ENCODE measurements around the gene PLXNA4. TPM values are rescaled to one million over a fixed set of nuclear protein-coding genes. Genes with fewer than 3 reads are reported as not detected.

PLXNA4 gene, protein sequence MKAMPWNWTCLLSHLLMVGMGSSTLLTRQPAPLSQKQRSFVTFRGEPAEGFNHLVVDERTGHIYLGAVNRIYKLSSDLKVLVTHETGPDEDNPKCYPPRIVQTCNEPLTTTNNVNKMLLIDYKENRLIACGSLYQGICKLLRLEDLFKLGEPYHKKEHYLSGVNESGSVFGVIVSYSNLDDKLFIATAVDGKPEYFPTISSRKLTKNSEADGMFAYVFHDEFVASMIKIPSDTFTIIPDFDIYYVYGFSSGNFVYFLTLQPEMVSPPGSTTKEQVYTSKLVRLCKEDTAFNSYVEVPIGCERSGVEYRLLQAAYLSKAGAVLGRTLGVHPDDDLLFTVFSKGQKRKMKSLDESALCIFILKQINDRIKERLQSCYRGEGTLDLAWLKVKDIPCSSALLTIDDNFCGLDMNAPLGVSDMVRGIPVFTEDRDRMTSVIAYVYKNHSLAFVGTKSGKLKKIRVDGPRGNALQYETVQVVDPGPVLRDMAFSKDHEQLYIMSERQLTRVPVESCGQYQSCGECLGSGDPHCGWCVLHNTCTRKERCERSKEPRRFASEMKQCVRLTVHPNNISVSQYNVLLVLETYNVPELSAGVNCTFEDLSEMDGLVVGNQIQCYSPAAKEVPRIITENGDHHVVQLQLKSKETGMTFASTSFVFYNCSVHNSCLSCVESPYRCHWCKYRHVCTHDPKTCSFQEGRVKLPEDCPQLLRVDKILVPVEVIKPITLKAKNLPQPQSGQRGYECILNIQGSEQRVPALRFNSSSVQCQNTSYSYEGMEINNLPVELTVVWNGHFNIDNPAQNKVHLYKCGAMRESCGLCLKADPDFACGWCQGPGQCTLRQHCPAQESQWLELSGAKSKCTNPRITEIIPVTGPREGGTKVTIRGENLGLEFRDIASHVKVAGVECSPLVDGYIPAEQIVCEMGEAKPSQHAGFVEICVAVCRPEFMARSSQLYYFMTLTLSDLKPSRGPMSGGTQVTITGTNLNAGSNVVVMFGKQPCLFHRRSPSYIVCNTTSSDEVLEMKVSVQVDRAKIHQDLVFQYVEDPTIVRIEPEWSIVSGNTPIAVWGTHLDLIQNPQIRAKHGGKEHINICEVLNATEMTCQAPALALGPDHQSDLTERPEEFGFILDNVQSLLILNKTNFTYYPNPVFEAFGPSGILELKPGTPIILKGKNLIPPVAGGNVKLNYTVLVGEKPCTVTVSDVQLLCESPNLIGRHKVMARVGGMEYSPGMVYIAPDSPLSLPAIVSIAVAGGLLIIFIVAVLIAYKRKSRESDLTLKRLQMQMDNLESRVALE (N-terminal part only)
- 0.24 TPM for polyA plus RNA-seq (2013, experiment 1 of 2)
- polyA plus RNA-seq (2013, experiment 2 of 2), result 0.25 TPM

DNA sequence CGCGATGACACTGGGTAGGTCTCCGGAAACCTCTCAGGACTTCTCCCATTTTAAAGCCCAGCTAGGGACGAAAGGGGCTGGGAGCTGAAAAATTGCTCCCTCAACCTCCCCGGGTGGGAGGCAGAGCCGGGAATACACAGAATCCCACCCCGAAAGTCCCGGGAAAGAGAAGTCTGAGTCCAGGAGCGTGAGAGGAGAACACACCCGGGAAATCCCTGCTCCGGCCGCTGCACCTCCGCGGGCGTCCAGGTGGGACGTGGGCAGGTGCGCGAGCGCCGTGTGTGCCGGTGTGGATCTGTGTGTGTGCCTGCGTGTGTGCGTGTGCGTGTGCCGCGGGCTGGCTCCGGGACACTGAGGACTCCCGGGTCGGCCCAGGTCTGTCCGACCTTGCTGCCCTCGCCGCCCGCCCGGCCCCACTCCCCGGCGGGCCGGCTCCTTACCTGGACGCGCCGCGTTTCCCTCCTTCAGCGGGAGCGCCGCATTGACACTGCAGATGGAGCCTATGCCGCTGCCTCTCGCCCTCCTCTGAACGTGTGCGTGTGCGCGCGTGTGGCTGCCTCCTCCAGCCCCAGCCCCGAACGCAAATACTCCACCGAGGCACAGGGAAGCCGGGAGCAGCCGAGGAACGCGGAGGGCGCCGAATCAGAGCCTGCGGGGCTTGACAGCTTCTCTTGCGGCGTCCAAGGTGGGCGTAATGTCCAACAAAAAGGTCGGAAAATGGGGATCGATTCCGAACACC lies at the start of gene PLXNA4:
Gene PLXNA4 (minus strand): TSS at position 489 of the 739 bp plus-strand sequence. CDS start 67,777 bp downstream, outside the sequence.
- H3K79me1 ChIP-seq (ENCODE audit: low read length), result no peaks in the 10 kb centered on the region

DNA sequence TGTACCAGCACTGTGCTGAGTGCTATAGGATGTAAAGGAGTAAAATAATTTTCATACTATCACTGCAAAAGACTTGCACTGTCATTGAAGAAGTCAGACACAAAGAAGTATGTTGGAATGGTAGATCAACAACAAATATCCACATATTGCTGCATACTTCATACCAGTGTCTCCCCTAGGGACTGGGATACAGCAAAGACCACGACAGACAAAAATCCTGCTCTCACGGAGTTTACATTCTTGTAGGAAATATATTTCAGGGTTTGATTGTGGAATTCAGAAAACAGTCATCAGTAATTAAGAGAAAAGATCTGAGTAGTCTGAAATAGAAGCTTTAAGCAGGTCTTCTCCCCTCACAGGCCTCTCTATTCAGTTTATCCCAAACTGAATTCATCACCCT lies 49.4 kb upstream of the PLXNA4 start:
- H3K4me2 ChIP-seq (ENCODE audit: low read length), result no peak overlapping the region
- no peak overlapping the region for H3K23ac ChIP-seq (ENCODE audit: low read length)
- H2BK15ac ChIP-seq (replicated peaks; ENCODE audit: low read depth), result no peak overlapping the region
- H3K9ac ChIP-seq (ENCODE audit: low read length), result no peak overlapping the region
- DNase-seq, result no peak
- H3K27me3 ChIP-seq (ENCODE audit: insufficient read depth, low read length, poor library complexity), result no peaks in the 10 kb centered on the region
- H3K27ac ChIP-seq (ENCODE audit: low read depth, low read length), result no peak overlapping the region
- no peak overlapping the region for H4K5ac ChIP-seq (ENCODE audit: low read length)
- H2BK5ac ChIP-seq (ENCODE audit: low read length), result no peak overlapping the region
- no peak overlapping the region for H2AK5ac ChIP-seq (ENCODE audit: low read length)
- no peak overlapping the region for H3K4me3 ChIP-seq (ENCODE audit: low read length)
- no peak overlapping the region for H2BK120ac ChIP-seq (ENCODE audit: low read depth, low read length)
- no peak overlapping the region for H4K8ac ChIP-seq (ENCODE audit: low read depth, low read length)
- no CpG with 5 or more reads among the region's 2 CpGs for WGBS (ENCODE audit: extremely low coverage, insufficient coverage, low lambda C conversion rate)
- no peak overlapping the region for H3K56ac ChIP-seq (ENCODE audit: low read length)
- no peaks in the 10 kb centered on the region for H3K36me3 ChIP-seq (ENCODE audit: control insufficient read depth, insufficient read depth, low read length)
- no peak overlapping the region for H3K18ac ChIP-seq (ENCODE audit: low read length)
- no peak overlapping the region for H3K4ac ChIP-seq (ENCODE audit: low read depth, low read length)
- no peaks in the 10 kb centered on the region for H3K4me1 ChIP-seq (ENCODE audit: control insufficient read depth, low read depth, low read length)
- H3K79me2 ChIP-seq (ENCODE audit: control insufficient read depth, insufficient read depth, low read length), result no peaks in the 10 kb centered on the region
- H3K79me1 ChIP-seq (ENCODE audit: low read length), result no peaks in the 10 kb centered on the region

More for the DNA sequence above, at the start of gene PLXNA4:
- peak within 1 kb of the TSS; percentile 45 for H3K9ac ChIP-seq (ENCODE audit: low read length)
- H3K18ac ChIP-seq (ENCODE audit: low read length), result peak within 1 kb of the TSS; percentile 10
- H3K56ac ChIP-seq (ENCODE audit: low read length), result peak within 1 kb of the TSS; percentile 45
- no peak within 1 kb of the TSS for H4K8ac ChIP-seq (ENCODE audit: low read depth, low read length)
- H3K27ac ChIP-seq (ENCODE audit: low read depth, low read length), result no peak within 1 kb of the TSS
- peak within 1 kb of the TSS; percentile 99 for H3K23ac ChIP-seq (ENCODE audit: low read length)
- no peak within 1 kb of the TSS for H2AK5ac ChIP-seq (ENCODE audit: low read length)
- H2BK15ac ChIP-seq (replicated peaks; ENCODE audit: low read depth), result no peak within 1 kb of the TSS
- peak within 1 kb of the TSS; percentile 6 for H3K4me3 ChIP-seq (ENCODE audit: low read length)
- H3K27me3 ChIP-seq (ENCODE audit: insufficient read depth, low read length, poor library complexity), result peaks cover 61% of the 10 kb centered on the region
- no peaks in the 10 kb centered on the region for H3K4me1 ChIP-seq (ENCODE audit: control insufficient read depth, low read depth, low read length)
- no peaks in the 10 kb centered on the region for H3K36me3 ChIP-seq (ENCODE audit: control insufficient read depth, insufficient read depth, low read length)
- H2BK120ac ChIP-seq (ENCODE audit: low read depth, low read length), result no peak within 1 kb of the TSS
- H3K79me2 ChIP-seq (ENCODE audit: control insufficient read depth, insufficient read depth, low read length), result no peaks in the 10 kb centered on the region
- H3K4me2 ChIP-seq (ENCODE audit: low read length), result peak within 1 kb of the TSS; percentile 56
- no peak for DNase-seq
- no CpG with 5 or more reads among the region's 67 CpGs for WGBS (ENCODE audit: extremely low coverage, insufficient coverage, low lambda C conversion rate)
- H2BK5ac ChIP-seq (ENCODE audit: low read length), result no peak within 1 kb of the TSS
- no peak within 1 kb of the TSS for H3K4ac ChIP-seq (ENCODE audit: low read depth, low read length)
- no peak within 1 kb of the TSS for H4K5ac ChIP-seq (ENCODE audit: low read length)

DNA sequence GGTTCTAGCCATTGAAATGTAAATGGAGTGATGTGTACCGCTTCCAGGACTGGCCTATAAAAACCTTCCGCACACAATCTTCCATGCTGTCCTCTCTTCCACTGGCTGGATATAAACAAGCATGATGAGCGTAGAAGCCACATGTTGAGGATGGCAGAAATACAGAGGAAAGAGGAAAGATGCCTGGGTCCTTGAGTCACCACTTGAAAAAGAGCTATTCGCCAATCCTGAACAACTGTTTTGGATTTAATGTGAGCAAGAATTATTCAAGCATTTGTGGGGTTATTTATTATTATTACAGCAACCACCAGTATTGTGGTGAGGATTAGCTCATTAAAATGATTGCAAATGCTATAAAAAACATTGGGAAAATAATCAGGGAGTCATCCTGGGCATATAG lies 45.8 kb upstream of the PLXNA4 start:
- Histone ChIP-seq H3K23ac (ENCODE audit: low read length) (no peak overlapping the region), H4K5ac (ENCODE audit: low read length) (no peak overlapping the region), H3K4me1 (ENCODE audit: control insufficient read depth, low read depth, low read length) (no peaks in the 10 kb centered on the region), H3K18ac (ENCODE audit: low read length) (no peak overlapping the region), H4K8ac (ENCODE audit: low read depth, low read length) (no peak overlapping the region), H2BK15ac (replicated peaks; ENCODE audit: low read depth) (no peak overlapping the region), H3K79me1 (ENCODE audit: low read length) (no peaks in the 10 kb centered on the region), H2BK5ac (ENCODE audit: low read length) (no peak overlapping the region), H3K27ac (ENCODE audit: low read depth, low read length) (no peak overlapping the region), H3K27me3 (ENCODE audit: insufficient read depth, low read length, poor library complexity) (no peaks in the 10 kb centered on the region), H3K79me2 (ENCODE audit: control insufficient read depth, insufficient read depth, low read length) (no peaks in the 10 kb centered on the region), H3K9ac (ENCODE audit: low read length) (no peak overlapping the region), H2AK5ac (ENCODE audit: low read length) (no peak overlapping the region), H3K4me3 (ENCODE audit: low read length) (no peak overlapping the region), H2BK120ac (ENCODE audit: low read depth, low read length) (no peak overlapping the region), H3K4ac (ENCODE audit: low read depth, low read length) (no peak overlapping the region), H3K36me3 (ENCODE audit: control insufficient read depth, insufficient read depth, low read length) (no peaks in the 10 kb centered on the region), H3K56ac (ENCODE audit: low read length) (no peak overlapping the region), H3K4me2 (ENCODE audit: low read length) (no peak overlapping the region)
- WGBS (ENCODE audit: extremely low coverage, insufficient coverage, low lambda C conversion rate), result no CpG with 5 or more reads among the region's 4 CpGs
- DNase-seq, result no peak

DNA sequence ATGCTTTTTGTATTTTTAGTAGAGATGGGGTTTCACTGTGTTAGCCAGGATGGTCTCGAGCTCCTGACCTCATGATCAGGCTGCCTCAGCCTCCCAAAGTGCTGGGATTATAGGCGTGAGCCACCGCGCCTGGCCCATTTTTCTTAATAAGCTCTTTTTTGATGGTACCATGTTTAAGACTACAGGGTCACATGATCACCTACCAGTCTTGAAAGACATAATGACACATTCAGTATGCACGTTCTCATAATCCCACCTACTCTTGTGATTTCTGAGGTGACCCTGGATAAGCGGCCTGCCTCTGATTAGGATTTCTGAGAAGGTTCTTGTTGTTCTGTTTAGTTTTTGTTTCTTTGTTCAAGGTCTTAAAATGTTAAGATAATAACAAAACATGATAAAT lies 43.7 kb upstream of the PLXNA4 start:
- no peak overlapping the region for H2BK120ac ChIP-seq (ENCODE audit: low read depth, low read length)
- no peak overlapping the region for H4K5ac ChIP-seq (ENCODE audit: low read length)
- H2BK5ac ChIP-seq (ENCODE audit: low read length), result no peak overlapping the region
- H3K79me1 ChIP-seq (ENCODE audit: low read length), result no peaks in the 10 kb centered on the region
- H3K4me3 ChIP-seq (ENCODE audit: low read length), result no peak overlapping the region
- H3K79me2 ChIP-seq (ENCODE audit: control insufficient read depth, insufficient read depth, low read length), result no peaks in the 10 kb centered on the region
- H3K23ac ChIP-seq (ENCODE audit: low read length), result no peak overlapping the region
- no CpG with 5 or more reads among the region's 6 CpGs for WGBS (ENCODE audit: extremely low coverage, insufficient coverage, low lambda C conversion rate)
- no peaks in the 10 kb centered on the region for H3K36me3 ChIP-seq (ENCODE audit: control insufficient read depth, insufficient read depth, low read length)
- H3K18ac ChIP-seq (ENCODE audit: low read length), result no peak overlapping the region
- H3K4ac ChIP-seq (ENCODE audit: low read depth, low read length), result no peak overlapping the region
- H3K27me3 ChIP-seq (ENCODE audit: insufficient read depth, low read length, poor library complexity), result no peaks in the 10 kb centered on the region
- no peak overlapping the region for H3K27ac ChIP-seq (ENCODE audit: low read depth, low read length)
- no peak overlapping the region for H3K9ac ChIP-seq (ENCODE audit: low read length)
- DNase-seq, result no peak
- H2BK15ac ChIP-seq (replicated peaks; ENCODE audit: low read depth), result no peak overlapping the region
- H4K8ac ChIP-seq (ENCODE audit: low read depth, low read length), result no peak overlapping the region
- no peak overlapping the region for H3K56ac ChIP-seq (ENCODE audit: low read length)
- peaks cover 3% of the 10 kb centered on the region for H3K4me1 ChIP-seq (ENCODE audit: control insufficient read depth, low read depth, low read length)
- H2AK5ac ChIP-seq (ENCODE audit: low read length), result no peak overlapping the region
- H3K4me2 ChIP-seq (ENCODE audit: low read length), result no peak overlapping the region

DNA sequence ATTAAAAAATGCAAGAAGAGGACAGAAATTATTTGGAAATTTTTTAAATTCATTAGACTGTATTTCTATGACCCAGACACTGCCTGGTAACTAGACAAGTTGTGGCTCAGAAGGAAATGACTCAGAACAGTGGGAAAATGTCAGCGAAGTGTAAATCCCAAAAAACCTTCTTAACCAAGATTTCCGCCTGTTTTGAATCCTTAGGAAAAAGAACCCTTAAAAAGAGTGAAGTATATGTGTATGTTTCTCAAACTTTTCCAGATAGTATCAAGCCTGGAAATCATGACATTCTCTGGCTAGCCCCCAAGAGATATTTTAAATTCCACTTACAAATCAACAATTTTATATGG lies 42.7 kb upstream of the PLXNA4 start:
- DNase-seq, result no peak
- Histone ChIP-seq H3K4me3 (ENCODE audit: low read length) (no peak overlapping the region), H3K23ac (ENCODE audit: low read length) (no peak overlapping the region), H3K79me2 (ENCODE audit: control insufficient read depth, insufficient read depth, low read length) (no peaks in the 10 kb centered on the region), H3K4ac (ENCODE audit: low read depth, low read length) (no peak overlapping the region), H3K4me2 (ENCODE audit: low read length) (no peak overlapping the region), H3K4me1 (ENCODE audit: control insufficient read depth, low read depth, low read length) (peaks cover 3% of the 10 kb centered on the region), H3K9ac (ENCODE audit: low read length) (no peak overlapping the region), H2BK15ac (replicated peaks; ENCODE audit: low read depth) (no peak overlapping the region), H3K27ac (ENCODE audit: low read depth, low read length) (no peak overlapping the region), H3K27me3 (ENCODE audit: insufficient read depth, low read length, poor library complexity) (no peaks in the 10 kb centered on the region), H3K79me1 (ENCODE audit: low read length) (no peaks in the 10 kb centered on the region), H3K56ac (ENCODE audit: low read length) (no peak overlapping the region), H3K36me3 (ENCODE audit: control insufficient read depth, insufficient read depth, low read length) (no peaks in the 10 kb centered on the region), H3K18ac (ENCODE audit: low read length) (no peak overlapping the region), H2BK5ac (ENCODE audit: low read length) (no peak overlapping the region), H2AK5ac (ENCODE audit: low read length) (no peak overlapping the region), H4K8ac (ENCODE audit: low read depth, low read length) (no peak overlapping the region), H2BK120ac (ENCODE audit: low read depth, low read length) (no peak overlapping the region), H4K5ac (ENCODE audit: low read length) (no peak overlapping the region)
- no CpG with 5 or more reads among the region's 2 CpGs for WGBS (ENCODE audit: extremely low coverage, insufficient coverage, low lambda C conversion rate)
